Right lobe of liver (tissue), 4 donors: ENCODE results near the gene TCL1A.

Experiments used
- POLR2A ChIP-seq: fragments of 450-650 bp; IDR thresholded peaks from one replicate; pipeline ENCODE4 v1.6.1; 2017; ENCODE audit warnings: antibody characterized with exemption, mild to moderate bottlenecking
- TF ChIP-seq, protein P1 (sequence below), 4 donors: fragments of 200-600 bp in 3 of 4; fragments of 450-650 bp in 1 of 4; IDR thresholded peaks; one replicate each; pipeline versions ENCODE4 v1.5.1 to v1.8.0; 2016 to 2022; ENCODE audit warnings: antibody characterized with exemption in 4 of 4, mild to moderate bottlenecking in 2 of 4
- donor health status: DM: no; HTN: no; CAD: no.
- donor health status: DM: no; HTN: no; CAD: no.
- donor health status: DM: no; HTN: yes; CAD: no.

DNA sequence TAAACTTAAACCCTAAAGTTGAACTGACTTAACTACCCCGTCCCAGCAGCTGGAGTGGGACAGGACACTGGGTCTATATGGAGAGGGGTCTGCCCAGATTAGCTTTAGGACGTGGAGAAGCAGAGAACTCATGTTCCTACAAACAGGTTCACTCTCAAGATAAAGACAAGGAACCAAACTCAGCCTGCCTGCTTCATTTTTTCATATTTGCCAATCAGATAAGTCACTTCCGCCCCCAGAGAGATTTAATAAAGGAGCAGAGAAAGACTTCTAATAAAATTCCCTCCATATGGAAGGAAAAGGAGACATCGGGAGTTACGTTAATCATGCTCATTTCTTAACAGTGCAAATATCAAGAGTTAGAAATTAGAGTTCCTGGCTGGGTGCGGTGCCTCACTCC is 42.2 kb upstream of the TCL1A start:
- TF ChIP-seq, protein P1, sequence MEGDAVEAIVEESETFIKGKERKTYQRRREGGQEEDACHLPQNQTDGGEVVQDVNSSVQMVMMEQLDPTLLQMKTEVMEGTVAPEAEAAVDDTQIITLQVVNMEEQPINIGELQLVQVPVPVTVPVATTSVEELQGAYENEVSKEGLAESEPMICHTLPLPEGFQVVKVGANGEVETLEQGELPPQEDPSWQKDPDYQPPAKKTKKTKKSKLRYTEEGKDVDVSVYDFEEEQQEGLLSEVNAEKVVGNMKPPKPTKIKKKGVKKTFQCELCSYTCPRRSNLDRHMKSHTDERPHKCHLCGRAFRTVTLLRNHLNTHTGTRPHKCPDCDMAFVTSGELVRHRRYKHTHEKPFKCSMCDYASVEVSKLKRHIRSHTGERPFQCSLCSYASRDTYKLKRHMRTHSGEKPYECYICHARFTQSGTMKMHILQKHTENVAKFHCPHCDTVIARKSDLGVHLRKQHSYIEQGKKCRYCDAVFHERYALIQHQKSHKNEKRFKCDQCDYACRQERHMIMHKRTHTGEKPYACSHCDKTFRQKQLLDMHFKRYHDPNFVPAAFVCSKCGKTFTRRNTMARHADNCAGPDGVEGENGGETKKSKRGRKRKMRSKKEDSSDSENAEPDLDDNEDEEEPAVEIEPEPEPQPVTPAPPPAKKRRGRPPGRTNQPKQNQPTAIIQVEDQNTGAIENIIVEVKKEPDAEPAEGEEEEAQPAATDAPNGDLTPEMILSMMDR (IDR thresholded peaks at IDR 0.05): no peak
- no peak for TF ChIP-seq POLR2A
